Measurements from ENCODE around the gene ABCC3. TPM values are rescaled to one million over a fixed set of nuclear protein-coding genes. Genes with fewer than 3 reads are reported as not detected.

Gene ABCC3
- total and polyA plus RNA-seq, 2 donors, result 1.8 to 3.7 TPM

DNA sequence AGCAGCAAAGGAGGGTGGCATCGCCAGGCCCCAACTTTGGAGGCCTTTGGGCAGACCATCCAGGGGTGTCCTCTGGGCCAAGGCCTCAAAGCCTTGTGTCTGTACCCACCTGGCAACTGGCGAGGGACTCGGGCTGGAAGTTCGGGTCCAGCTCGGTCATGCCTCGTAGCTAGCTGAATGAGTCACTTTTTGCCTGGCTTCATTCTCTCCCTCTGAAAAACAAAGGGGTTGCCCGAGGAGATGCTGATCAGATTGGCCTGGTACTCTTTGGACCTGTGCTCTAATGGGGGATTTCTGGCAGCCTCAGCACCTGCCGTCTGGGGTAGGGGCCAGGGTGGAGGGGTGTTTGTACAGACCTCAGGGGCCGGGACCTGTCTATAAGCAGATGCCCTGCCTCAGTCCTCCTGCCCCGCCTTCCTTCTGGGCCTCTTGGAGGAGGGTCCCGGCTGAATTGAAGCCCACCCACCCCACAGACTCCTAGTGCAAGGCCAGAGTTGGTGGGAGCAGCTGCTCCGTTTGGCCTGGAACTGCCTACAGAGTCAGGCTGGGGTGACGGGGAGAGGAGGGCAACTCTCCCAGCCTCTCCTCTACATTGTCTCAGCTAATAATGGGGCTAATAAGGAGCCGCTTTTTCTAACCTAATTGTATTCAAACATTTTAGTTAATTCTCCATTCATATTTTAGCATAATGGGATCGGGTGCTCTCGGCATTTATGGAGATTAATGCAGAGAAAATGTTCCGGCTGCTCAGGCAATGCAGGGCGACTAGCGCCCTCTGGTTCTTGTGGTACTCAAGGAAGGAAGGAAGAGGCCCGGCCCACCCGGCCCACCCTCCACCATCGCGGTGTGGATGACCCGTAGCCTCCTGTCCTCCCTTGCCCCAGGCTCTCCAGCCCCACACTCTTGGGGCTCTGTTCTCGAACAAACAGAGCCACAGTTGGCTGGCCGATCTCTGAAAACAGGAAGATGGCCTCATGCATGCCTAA, 21.4 kb upstream of the ABCC3 start:
- no peak overlapping the region for H3K27ac ChIP-seq (ENCODE audit: low read depth in 1 of 2, low read length in 1 of 2)
- DNase-seq (ENCODE audit: low read depth in 6 of 9, low spot score in 9 of 9), result no peak
- H3K9me3 ChIP-seq (ENCODE audit: control insufficient read depth in 2 of 2, insufficient read depth in 1 of 2, low read length in 1 of 2), result no peaks in the 10 kb centered on the region
- no peaks in the 10 kb centered on the region for H3K36me3 ChIP-seq (ENCODE audit: control insufficient read depth in 2 of 2, insufficient read depth in 2 of 2, low read length in 1 of 2)
- H3K4me3 ChIP-seq (ENCODE audit: low read length in 2 of 2), result no peak overlapping the region
- WGBS, result 53% methylated on average over 26 of the region's 26 CpGs
- peaks cover 0 to 6% of the 10 kb centered on the region in 2 donors for H3K4me1 ChIP-seq (ENCODE audit: control insufficient read depth in 2 of 2, insufficient read depth in 2 of 2, low read length in 2 of 2)
- H3K27me3 ChIP-seq (ENCODE audit: control insufficient read depth in 2 of 2, insufficient read depth in 1 of 2, low read length in 1 of 2), result peaks cover 0 to 36% of the 10 kb centered on the region in 2 donors

GRCh38 chr17:50614471-50615051, 20.1 kb upstream of the ABCC3 start:
- no peaks in the 10 kb centered on the region for H3K36me3 ChIP-seq (ENCODE audit: control insufficient read depth in 2 of 2, insufficient read depth in 2 of 2, low read length in 1 of 2)
- H3K4me3 ChIP-seq (ENCODE audit: low read length in 2 of 2), result no peak overlapping the region
- 86% methylated on average over 11 of the region's 11 CpGs for WGBS
- peaks cover 0 to 2% of the 10 kb centered on the region in 2 donors for H3K4me1 ChIP-seq (ENCODE audit: control insufficient read depth in 2 of 2, insufficient read depth in 2 of 2, low read length in 2 of 2)
- DNase-seq (ENCODE audit: low read depth in 6 of 9, low spot score in 9 of 9), result no peak
- H3K27me3 ChIP-seq (ENCODE audit: control insufficient read depth in 2 of 2, insufficient read depth in 1 of 2, low read length in 1 of 2), result peaks cover 0 to 36% of the 10 kb centered on the region in 2 donors
- H3K27ac ChIP-seq (ENCODE audit: low read depth in 1 of 2, low read length in 1 of 2), result no peak overlapping the region
- no peaks in the 10 kb centered on the region for H3K9me3 ChIP-seq (ENCODE audit: control insufficient read depth in 2 of 2, insufficient read depth in 1 of 2, low read length in 1 of 2)

- Histone ChIP-seq H3K9me3 (ENCODE audit: control insufficient read depth in 2 of 2, insufficient read depth in 1 of 2, low read length in 1 of 2) (no peaks in the 10 kb centered on the region), H3K4me3 (ENCODE audit: low read length in 2 of 2) (no peak overlapping the region), H3K27ac (ENCODE audit: low read depth in 1 of 2, low read length in 1 of 2) (no peak overlapping the region), H3K36me3 (ENCODE audit: control insufficient read depth in 2 of 2, insufficient read depth in 2 of 2, low read length in 1 of 2) (no peaks in the 10 kb centered on the region), H3K4me1 (ENCODE audit: control insufficient read depth in 2 of 2, insufficient read depth in 2 of 2, low read length in 2 of 2) (no peaks in the 10 kb centered on the region), H3K27me3 (ENCODE audit: control insufficient read depth in 2 of 2, insufficient read depth in 1 of 2, low read length in 1 of 2) (peaks cover 0 to 47% of the 10 kb centered on the region in 2 donors)
- DNase-seq (ENCODE audit: low read depth in 6 of 9, low spot score in 9 of 9), result no peak
- 93% methylated on average over 7 of the region's 7 CpGs for WGBS
These were observed 18.9 kb upstream of the ABCC3 start for GRCh38 chr17:50615828-50616227.

DNA sequence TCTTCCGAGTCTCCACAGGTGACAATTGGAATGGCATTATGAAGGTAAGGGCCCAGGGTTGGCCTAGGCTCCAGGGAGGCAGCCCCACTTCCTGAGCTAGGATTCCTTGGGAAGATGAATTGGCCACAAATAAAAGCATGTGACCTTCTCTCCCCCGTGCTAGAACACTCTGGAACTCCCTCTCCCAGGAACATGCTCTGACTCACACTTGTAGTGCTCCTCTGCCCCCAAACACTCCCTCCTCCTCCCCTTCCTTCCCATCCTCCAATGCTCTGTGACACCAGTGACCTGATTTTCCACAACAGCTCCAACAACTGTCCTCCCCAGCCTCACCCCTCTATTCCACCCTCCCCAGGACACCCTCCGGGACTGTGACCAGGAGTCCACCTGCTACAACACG, 16.4 kb upstream of the ABCC3 start:
- Histone ChIP-seq H3K4me1 (ENCODE audit: control insufficient read depth in 2 of 2, insufficient read depth in 2 of 2, low read length in 2 of 2) (no peaks in the 10 kb centered on the region), H3K36me3 (ENCODE audit: control insufficient read depth in 2 of 2, insufficient read depth in 2 of 2, low read length in 1 of 2) (no peaks in the 10 kb centered on the region), H3K4me3 (ENCODE audit: low read length in 2 of 2) (no peak overlapping the region), H3K27ac (ENCODE audit: low read depth in 1 of 2, low read length in 1 of 2) (no peak overlapping the region), H3K9me3 (ENCODE audit: control insufficient read depth in 2 of 2, insufficient read depth in 1 of 2, low read length in 1 of 2) (no peaks in the 10 kb centered on the region), H3K27me3 (ENCODE audit: control insufficient read depth in 2 of 2, insufficient read depth in 1 of 2, low read length in 1 of 2) (peaks cover 0 to 49% of the 10 kb centered on the region in 2 donors)
- DNase-seq (ENCODE audit: low read depth in 6 of 9, low spot score in 9 of 9), result no peak
- 93% methylated on average over 4 of the region's 4 CpGs for WGBS

GRCh38 chr17:50618941-50619340, 15.7 kb upstream of the ABCC3 start:
- DNase-seq (ENCODE audit: low read depth in 6 of 9, low spot score in 9 of 9), result no peak
- H3K4me1 ChIP-seq (ENCODE audit: control insufficient read depth in 2 of 2, insufficient read depth in 2 of 2, low read length in 2 of 2), result no peaks in the 10 kb centered on the region
- 92% methylated on average over 11 of the region's 11 CpGs for WGBS
- H3K27me3 ChIP-seq (ENCODE audit: control insufficient read depth in 2 of 2, insufficient read depth in 1 of 2, low read length in 1 of 2), result peaks cover 0 to 49% of the 10 kb centered on the region in 2 donors
- H3K27ac ChIP-seq (ENCODE audit: low read depth in 1 of 2, low read length in 1 of 2), result no peak overlapping the region
- no peaks in the 10 kb centered on the region for H3K36me3 ChIP-seq (ENCODE audit: control insufficient read depth in 2 of 2, insufficient read depth in 2 of 2, low read length in 1 of 2)
- H3K9me3 ChIP-seq (ENCODE audit: control insufficient read depth in 2 of 2, insufficient read depth in 1 of 2, low read length in 1 of 2), result no peaks in the 10 kb centered on the region
- no peak overlapping the region for H3K4me3 ChIP-seq (ENCODE audit: low read length in 2 of 2)

GRCh38 chr17:50619489-50619888, 15.2 kb upstream of the ABCC3 start:
- Histone ChIP-seq H3K27me3 (ENCODE audit: control insufficient read depth in 2 of 2, insufficient read depth in 1 of 2, low read length in 1 of 2) (peaks cover 0 to 44% of the 10 kb centered on the region in 2 donors), H3K4me3 (ENCODE audit: low read length in 2 of 2) (no peak overlapping the region), H3K4me1 (ENCODE audit: control insufficient read depth in 2 of 2, insufficient read depth in 2 of 2, low read length in 2 of 2) (no peaks in the 10 kb centered on the region), H3K9me3 (ENCODE audit: control insufficient read depth in 2 of 2, insufficient read depth in 1 of 2, low read length in 1 of 2) (no peaks in the 10 kb centered on the region), H3K36me3 (ENCODE audit: control insufficient read depth in 2 of 2, insufficient read depth in 2 of 2, low read length in 1 of 2) (no peaks in the 10 kb centered on the region), H3K27ac (ENCODE audit: low read depth in 1 of 2, low read length in 1 of 2) (no peak overlapping the region)
- no peak for DNase-seq (ENCODE audit: low read depth in 6 of 9, low spot score in 9 of 9)
- WGBS, result 88% methylated on average over 7 of the region's 7 CpGs

DNA sequence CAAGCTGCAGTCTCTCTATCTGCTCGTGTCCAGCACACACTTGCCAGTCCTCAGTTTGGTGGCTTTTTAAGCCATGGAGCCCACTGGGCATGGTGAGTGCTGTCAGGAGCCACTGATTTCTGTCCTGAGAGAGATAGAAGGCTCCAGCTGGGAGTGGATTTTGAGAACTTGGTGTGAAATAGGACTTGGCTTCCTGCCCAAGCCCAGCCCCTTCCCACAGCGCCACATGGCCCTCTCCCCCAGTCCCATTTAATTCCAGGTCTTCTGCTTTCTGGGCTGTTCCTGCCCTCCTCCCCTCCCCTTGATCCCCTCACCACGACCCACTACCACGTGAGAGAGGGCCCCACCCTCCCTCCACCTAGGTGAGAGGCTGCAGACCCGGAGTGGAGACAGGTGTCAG, 14.4 kb upstream of the ABCC3 start:
- 64% methylated on average over 5 of the region's 5 CpGs for WGBS
- no peak for DNase-seq (ENCODE audit: low read depth in 6 of 9, low spot score in 9 of 9)
- Histone ChIP-seq H3K4me1 (ENCODE audit: control insufficient read depth in 2 of 2, insufficient read depth in 2 of 2, low read length in 2 of 2) (no peaks in the 10 kb centered on the region), H3K36me3 (ENCODE audit: control insufficient read depth in 2 of 2, insufficient read depth in 2 of 2, low read length in 1 of 2) (no peaks in the 10 kb centered on the region), H3K27ac (ENCODE audit: low read depth in 1 of 2, low read length in 1 of 2) (no peak overlapping the region), H3K9me3 (ENCODE audit: control insufficient read depth in 2 of 2, insufficient read depth in 1 of 2, low read length in 1 of 2) (no peaks in the 10 kb centered on the region), H3K4me3 (ENCODE audit: low read length in 2 of 2) (no peak overlapping the region), H3K27me3 (ENCODE audit: control insufficient read depth in 2 of 2, insufficient read depth in 1 of 2, low read length in 1 of 2) (peaks cover 0 to 42% of the 10 kb centered on the region in 2 donors)

DNA sequence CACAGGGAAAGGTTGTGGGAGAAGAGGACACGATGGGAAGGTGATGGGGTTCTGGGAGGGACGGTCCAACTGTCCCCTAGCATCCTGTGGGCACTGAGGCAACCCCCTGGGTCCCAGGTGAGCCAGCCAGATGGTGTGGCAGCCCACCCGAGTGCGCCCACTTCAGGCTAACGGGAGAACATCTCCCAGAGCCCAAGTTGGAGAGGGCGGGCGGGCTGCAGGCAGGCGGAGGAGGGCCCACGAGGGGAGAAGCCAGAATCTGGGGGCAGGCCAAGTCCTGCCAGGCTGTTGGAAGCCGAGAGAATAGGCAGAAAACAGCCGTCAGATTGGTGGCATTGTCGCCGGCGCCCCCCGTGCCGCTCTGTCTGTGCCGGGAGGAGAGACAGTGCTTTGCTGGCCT, 13.8 kb upstream of the ABCC3 start:
- DNase-seq (ENCODE audit: low read depth in 6 of 9, low spot score in 9 of 9), result no peak
- peaks cover 0 to 48% of the 10 kb centered on the region in 2 donors for H3K27me3 ChIP-seq (ENCODE audit: control insufficient read depth in 2 of 2, insufficient read depth in 1 of 2, low read length in 1 of 2)
- H3K4me3 ChIP-seq (ENCODE audit: low read length in 2 of 2), result no peak overlapping the region
- no peak overlapping the region for H3K27ac ChIP-seq (ENCODE audit: low read depth in 1 of 2, low read length in 1 of 2)
- H3K4me1 ChIP-seq (ENCODE audit: control insufficient read depth in 2 of 2, insufficient read depth in 2 of 2, low read length in 2 of 2), result no peaks in the 10 kb centered on the region
- H3K9me3 ChIP-seq (ENCODE audit: control insufficient read depth in 2 of 2, insufficient read depth in 1 of 2, low read length in 1 of 2), result no peaks in the 10 kb centered on the region
- H3K36me3 ChIP-seq (ENCODE audit: control insufficient read depth in 2 of 2, insufficient read depth in 2 of 2, low read length in 1 of 2), result no peaks in the 10 kb centered on the region
- WGBS, result 84% methylated on average over 17 of the region's 17 CpGs

- DNase-seq (ENCODE audit: low read depth in 6 of 9, low spot score in 9 of 9), result no peak
These were observed 13.1 kb upstream of the ABCC3 start for GRCh38 chr17:50621574-50622031.

More at GRCh38 chr17:50621574-50622031, 13.1 kb upstream of the ABCC3 start:
- Histone ChIP-seq H3K36me3 (ENCODE audit: control insufficient read depth in 2 of 2, insufficient read depth in 2 of 2, low read length in 1 of 2) (no peaks in the 10 kb centered on the region), H3K9me3 (ENCODE audit: control insufficient read depth in 2 of 2, insufficient read depth in 1 of 2, low read length in 1 of 2) (no peaks in the 10 kb centered on the region), H3K4me3 (ENCODE audit: low read length in 2 of 2) (no peak overlapping the region), H3K27me3 (ENCODE audit: control insufficient read depth in 2 of 2, insufficient read depth in 1 of 2, low read length in 1 of 2) (peaks cover 4 to 56% of the 10 kb centered on the region in 2 donors), H3K27ac (ENCODE audit: low read depth in 1 of 2, low read length in 1 of 2) (no peak overlapping the region), H3K4me1 (ENCODE audit: control insufficient read depth in 2 of 2, insufficient read depth in 2 of 2, low read length in 2 of 2) (no peaks in the 10 kb centered on the region)
- 65% methylated on average over 16 of the region's 16 CpGs for WGBS

Data from thymus (tissue), 11 donors.